Posterior vena cava (tissue), 2 donors: Measurements from ENCODE around the gene ACP3. TPM values are rescaled to one million over a fixed set of nuclear protein-coding genes. Genes with fewer than 3 reads are reported as not detected.
"Not testable (repeated sequence)": the region's sequence is repeated elsewhere in the genome, so short reads cannot be mapped to it uniquely, and the experiment has no call there.

Source experiments
- DNase-seq: peaks from one replicate; pipeline ENCODE4 v3.0.0-alpha.2; 2020; ENCODE audit warnings: low spot score
- intact Hi-C, 2 donors: fragments of 100-400 bp; cut with DNase I; formaldehyde crosslinking; loops; one replicate each; pipeline versions ENCODE4 v1.14.1 to v1.14.2; 2022 to 2023
- long read RNA-seq, 2 donors: library from polyadenylated mRNA; unstranded; transcript quantifications; one replicate each; pipeline ENCODE4 v2.0.0, GENCODE V29; 2020 to 2021
- total RNA-seq, 2 donors: library from RNA; stranded (reverse); fragmentation: NEBNext Ultra II Directional; extraction: Animal tissue kit (Norgen Biotek cat#: 25700); gene quantifications; one replicate each; pipeline ENCODE4 v1.2.1, GENCODE V29; 2021
- donor health status: DM: yes; HTN: yes; CAD: no.
- donor health status: DM: yes; HTN: yes; CAD: no.

Gene ACP3
- total RNA-seq = 1 to 10 TPM; 1.3 to 3.3 TPM
- long read RNA-seq, donor 1, partial matches to known transcripts = 0 of 2 reads
- long read RNA-seq, donor 1, other reads (novel, unspliced or antisense) = 1 of 2 reads
- long read RNA-seq, donor 2, partial matches to known transcripts = 0 of 1 reads
- long read RNA-seq, donor 2, other reads (novel, unspliced or antisense) = 0 of 1 reads

- DNase-seq = peak; percentile 83
- intact Hi-C loops = no loop called here
Measured at GRCh38 chr3:132317229-132317948, at the start of gene ACP3. TSS of gene ACP3 (plus strand) at chr3:132317407. CDS start at chr3:132317457, 50 bp downstream.

- intact Hi-C loops = no loop called here
Measured at GRCh38 chr3:132268956-132269355, 48.3 kb upstream of the ACP3 start.

GRCh38 chr3:132273036-132273435 lies 44.2 kb upstream of the ACP3 start:
- intact Hi-C loops = no loop called here
- DNase-seq = no peak

More at GRCh38 chr3:132268956-132269355, 48.3 kb upstream of the ACP3 start:
- no peak for DNase-seq

GRCh38 chr3:132276228-132276906 lies 40.8 kb upstream of the ACP3 start:
- DNase-seq = no peak
- intact Hi-C loops = no loop called here

- no peak for DNase-seq
- intact Hi-C loops = no loop called here
Measured at GRCh38 chr3:132279030-132279429, 38.2 kb upstream of the ACP3 start.

GRCh38 chr3:132283440-132283839 lies 33.8 kb upstream of the ACP3 start:
- intact Hi-C loops = no loop called here
- DNase-seq = no peak

- intact Hi-C loops = no loop called here
- DNase-seq = no peak
Measured at GRCh38 chr3:132283916-132284405, 33.2 kb upstream of the ACP3 start.

- intact Hi-C loops = no loop called here
- no peak for DNase-seq
Measured at GRCh38 chr3:132284781-132285619, 32.2 kb upstream of the ACP3 start.

- no peak for DNase-seq
- intact Hi-C loops = no loop called here
Measured at GRCh38 chr3:132285620-132285945, 31.6 kb upstream of the ACP3 start.

GRCh38 chr3:132286035-132286434 lies 31.2 kb upstream of the ACP3 start:
- no peak for DNase-seq
- intact Hi-C loops = no loop called here

GRCh38 chr3:132288357-132288756 lies 28.9 kb upstream of the ACP3 start:
- intact Hi-C loops = no loop called here
- no peak for DNase-seq

- intact Hi-C loops = no loop called here
- DNase-seq = no peak
Measured at GRCh38 chr3:132289316-132289715, 27.9 kb upstream of the ACP3 start.

GRCh38 chr3:132290833-132291232 lies 26.4 kb upstream of the ACP3 start:
- no peak for DNase-seq
- intact Hi-C loops = no loop called here

- intact Hi-C loops = no loop called here
- DNase-seq = no peak
Measured at GRCh38 chr3:132292042-132292441, 25.2 kb upstream of the ACP3 start.

GRCh38 chr3:132293251-132293650 lies 24.0 kb upstream of the ACP3 start:
- intact Hi-C loops = no loop called here
- DNase-seq = no peak

- intact Hi-C loops = no loop called here
- no peak for DNase-seq
Measured at GRCh38 chr3:132294906-132295305, 22.3 kb upstream of the ACP3 start.

GRCh38 chr3:132303336-132304201 lies 13.6 kb upstream of the ACP3 start:
- DNase-seq, intact Hi-C loops: not testable (repeated sequence)

- intact Hi-C loops, DNase-seq: not testable (repeated sequence)
Measured at GRCh38 chr3:132304351-132304750, 12.9 kb upstream of the ACP3 start.

- DNase-seq, intact Hi-C loops: not testable (repeated sequence)
Measured at GRCh38 chr3:132310057-132310456, 7.2 kb upstream of the ACP3 start.
